ENCODE data around the gene B3GNT3. TPM values are rescaled to one million over a fixed set of nuclear protein-coding genes. Genes with fewer than 3 reads are reported as not detected.

The B3GNT3 gene
- total RNA-seq: 7.1 and 10.4 TPM in 2 replicates

GRCh38 chr19:17794731-17795494, at the start of gene B3GNT3:
TSS of gene B3GNT3 (plus strand) at chr19:17795138. CDS start at chr19:17807808, 12,670 bp downstream.

GRCh38 chr19:17751103-17751911, 43.6 kb upstream of the B3GNT3 start, which contains the start of gene FCHO1:
TSS of gene FCHO1 (plus strand) at chr19:17751477. CDS start at chr19:17755165, 3,688 bp downstream.

GRCh38 chr19:17821190-17821589, 26.3 kb downstream of the B3GNT3 start, which contains the start of gene INSL3:
TSS of gene INSL3 (minus strand) at chr19:17821519. CDS start at chr19:17821506, 13 bp downstream.

GRCh38 chr19:17847538-17848366, 52.8 kb downstream of the B3GNT3 start, which contains the start of gene JAK3:
TSS of gene JAK3 (minus strand) at chr19:17847982. CDS start at chr19:17844417, 3,565 bp downstream.

GRCh38 chr19:17859533-17860330, 64.8 kb downstream of the B3GNT3 start, which contains the start of gene RPL18A:
TSS of gene RPL18A (plus strand) at chr19:17859910. CDS start at chr19:17859957, 47 bp downstream.

Small RNA genes lying within 50 kb of the gene (small RNA-seq; reads per million reads assigned to genes)
- not detected for gene SNORA68

Other genes with a start within 250 kb of the B3GNT3 start
- gene COLGALT1, start 239.5 kb upstream of the B3GNT3 start, total RNA-seq: 57.7 and 155 TPM in 2 replicates
- gene UNC13A, start 106.8 kb upstream of the B3GNT3 start, total RNA-seq: 0.11 and 0.39 TPM in 2 replicates
- gene MAP1S, start 75.7 kb upstream of the B3GNT3 start, total RNA-seq: 14.1 and 16.2 TPM in 2 replicates
- gene FCHO1, start 43.7 kb upstream of the B3GNT3 start, total RNA-seq: 1.6 and 2.0 TPM in 2 replicates
- gene INSL3, start 26.4 kb downstream of the B3GNT3 start, total RNA-seq: 0.22 TPM in 1 of 2 replicates, not detected in the other
- 6.0 and 10.6 TPM in 2 replicates for gene JAK3, start 52.8 kb downstream of the B3GNT3 start, total RNA-seq
- 1,286 and 1,916 TPM in 2 replicates for gene RPL18A, start 64.8 kb downstream of the B3GNT3 start, total RNA-seq
- under 0.01 TPM in 1 of 2 replicates, not detected in the other for gene SLC5A5, start 76.8 kb downstream of the B3GNT3 start, total RNA-seq
- gene CCDC124, start 137.9 kb downstream of the B3GNT3 start, total RNA-seq: 16.9 and 44.1 TPM in 2 replicates
- not detected in 2 replicates for gene KCNN1, start 172.0 kb downstream of the B3GNT3 start, total RNA-seq
- 6.8 and 9.0 TPM in 2 replicates for gene ARRDC2, start 213.0 kb downstream of the B3GNT3 start, total RNA-seq

All from placental epithelial cell (primary cell).